Psoas muscle (tissue), 8 donors: ENCODE measurements around the gene UPK3A. TPM values are rescaled to one million over a fixed set of nuclear protein-coding genes. Genes with fewer than 3 reads are reported as not detected.
"Not testable (repeated sequence)": the region's sequence is repeated elsewhere in the genome, so short reads cannot be mapped to it uniquely, and the experiment has no call there.

Experiments used
- ATAC-seq, 4 donors: fragments of 200-7000 bp; cut with Tn5 transposase; one replicate each; pipeline ENCODE4 v1.9.1; 2020; ENCODE audit warnings: moderate library complexity in 3 of 4, mild to moderate bottlenecking in 2 of 4
- DNase-seq, 2 donors: peaks; one replicate each; pipeline ENCODE4 v3.0.0-alpha.2; 2020
- H3K27ac ChIP-seq: fragments of 200-600 bp; one replicate; pipeline ENCODE4 v1.8.0; 2022
- H3K27me3 ChIP-seq, 3 donors: fragments of 200-600 bp in 1 of 3; one replicate each; pipeline versions ENCODE4 v1.6.1 to v1.8.0; 2013 to 2022; ENCODE audit warnings: low read length in 2 of 3, mild to moderate bottlenecking in 2 of 3, moderate library complexity in 1 of 3; ENCODE audit not compliant: insufficient read depth in 3 of 3
- H3K36me3 ChIP-seq, 2 donors: fragments of 200-600 bp in 1 of 2; one replicate each; pipeline versions ENCODE4 v1.6.1 to v1.8.0; 2013 to 2022; ENCODE audit warnings: low read depth in 1 of 2, mild to moderate bottlenecking in 1 of 2, moderate library complexity in 1 of 2; ENCODE audit not compliant: insufficient read depth in 1 of 2
- H3K4me1 ChIP-seq: fragments of 200-600 bp; one replicate; pipeline ENCODE4 v1.8.0; 2022
- H3K4me3 ChIP-seq: fragments of 200-600 bp; one replicate; pipeline ENCODE4 v1.8.0; 2022; ENCODE audit warnings: mild to moderate bottlenecking
- H3K9me3 ChIP-seq: fragments of 200-600 bp; one replicate; pipeline ENCODE4 v1.8.0; 2022
- CTCF ChIP-seq: fragments of 200-600 bp; IDR thresholded peaks from one replicate; pipeline ENCODE4 v1.8.0; 2022; ENCODE audit warnings: antibody characterized with exemption
- WGBS, 3 donors: extraction: QIAGEN DNeasy Blood & Tissue Kit; methylation state at CpG; one replicate each; pipeline versions ENCODE4 v1.1.6 to v1.1.7; 2013; 5-methylcytosine and 5-hydroxymethylcytosine counted together
- intact Hi-C, 2 donors: fragments of 100-400 bp; cut with DNase I; formaldehyde crosslinking; loops; one replicate each; pipeline versions ENCODE4 v1.11.0 to v1.14.2; 2022
- polyA plus RNA-seq, 3 donors: library from polyadenylated mRNA; stranded (reverse); fragments of 200-250 nt; gene quantifications; one replicate each; pipeline ENCODE4 v1.2.3, GENCODE V29; 2013
- total RNA-seq, 4 donors: library from RNA; stranded (reverse); fragmentation: NEBNext Ultra II Directional in 2 of 4; extraction: Animal tissue kit (Norgen Biotek cat#: 25700) in 2 of 4; gene quantifications; one replicate each; pipeline versions ENCODE4 v1.2.1 to v1.2.4, GENCODE V29; 2021 to 2023
- donor health status: healthy with polysubstance abuse.
- donor health status: DM: no; HTN: no; CAD: no; lungs with moderate emphysema.
- donor health status: Bipolar disorder and iron deficiency.
- donor health status: healthy.
- donor health status: DM: yes; HTN: yes; CAD: no.
- donor health status: DM: no; HTN: no; CAD: no.
- donor health status: DM: no; HTN: no; CAD: no.
- donor health status: DM: yes; HTN: yes; CAD: no.

Gene UPK3A
- total and polyA plus RNA-seq, 7 donors, result 0.93 to 11.7 (median 2.5) TPM

DNA sequence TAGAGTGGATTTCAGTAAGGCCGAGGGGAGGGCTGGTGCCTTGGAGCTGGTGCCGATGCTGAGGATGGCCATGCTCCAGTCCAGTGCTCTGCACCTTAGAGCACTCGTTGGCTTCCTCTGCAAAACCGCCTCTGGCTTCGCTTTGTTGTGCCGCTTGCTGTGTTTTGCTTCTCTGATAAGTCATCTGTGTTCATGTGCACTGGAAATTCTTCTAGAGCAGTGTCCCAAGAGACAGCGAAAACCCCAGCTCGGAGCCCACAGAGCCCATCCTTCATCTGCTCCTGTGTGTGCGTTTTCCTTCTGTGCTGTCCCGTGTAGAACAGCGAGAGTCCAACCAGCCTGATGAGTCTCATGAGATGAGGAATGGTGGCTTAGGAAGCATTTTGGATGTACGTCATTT, 37.1 kb downstream of the UPK3A start:
- H3K4me1 ChIP-seq, result peaks cover 45% of the 10 kb centered on the region
- intact Hi-C loops, result no loop called here
- TF ChIP-seq CTCF, result no peak
- no peaks in the 10 kb centered on the region for H3K9me3 ChIP-seq
- peaks cover 0 to 14% of the 10 kb centered on the region in 2 donors for H3K36me3 ChIP-seq
- WGBS, 3 donors, result 77 to 85% (median 79%) methylated on average over 12 of the region's 12 CpGs
- no peak for DNase-seq
- no peak overlapping the region for H3K4me3 ChIP-seq
- no peak overlapping the region for H3K27ac ChIP-seq
- no peaks in the 10 kb centered on the region for H3K27me3 ChIP-seq
- ATAC-seq, result no peak

GRCh38 chr22:45322873-45323525, 38.2 kb downstream of the UPK3A start:
- no peak for DNase-seq

DNA sequence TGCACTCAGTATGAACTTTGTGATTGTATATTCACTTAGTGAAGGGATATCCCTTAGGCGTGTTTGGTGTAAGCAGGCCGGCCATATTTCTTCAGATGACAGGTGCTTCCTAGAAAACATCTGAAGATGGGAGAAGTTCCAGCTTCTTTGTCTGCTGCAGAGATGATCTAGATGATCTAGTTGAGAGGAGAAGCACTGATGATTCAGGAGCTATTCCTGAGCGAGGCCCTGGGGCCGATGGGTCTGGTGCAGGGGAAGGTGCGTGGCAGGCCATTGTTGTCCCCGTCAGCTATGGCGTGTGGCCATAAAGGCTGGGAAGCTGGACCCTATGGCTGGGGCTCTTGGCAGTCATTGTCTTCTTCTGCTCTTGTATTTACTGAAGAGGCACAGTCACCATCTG, 38.9 kb downstream of the UPK3A start:
- ATAC-seq, result peak; percentile 34 to 91 (median 82)

More at GRCh38 chr22:45322873-45323525, 38.2 kb downstream of the UPK3A start:
- no peaks in the 10 kb centered on the region for H3K9me3 ChIP-seq
- TF ChIP-seq CTCF, result no peak
- peak overlapping the region; percentile 84 for H3K27ac ChIP-seq
- peaks cover 33% of the 10 kb centered on the region for H3K4me1 ChIP-seq
- 91 to 94% (median 91%) methylated on average over 24 of the region's 24 CpGs for WGBS, 3 donors
- no peak overlapping the region for H3K4me3 ChIP-seq
- intact Hi-C loops, result no loop called here
- no peaks in the 10 kb centered on the region for H3K27me3 ChIP-seq
- H3K36me3 ChIP-seq, result peaks cover 0 to 23% of the 10 kb centered on the region in 2 donors
- ATAC-seq, result no peak

GRCh38 chr22:45324311-45324711, 39.6 kb downstream of the UPK3A start:
- DNase-seq, result no peak
- Histone ChIP-seq H3K4me1 (peaks cover 31% of the 10 kb centered on the region), H3K9me3 (no peaks in the 10 kb centered on the region), H3K27me3 (no peaks in the 10 kb centered on the region), H3K36me3 (peaks cover 0 to 26% of the 10 kb centered on the region in 2 donors), H3K27ac (peak overlapping the region; percentile 84), H3K4me3 (no peak overlapping the region)
- TF ChIP-seq CTCF, result no peak
- intact Hi-C loops, result no loop called here
- peak; percentile 44 to 73 (median 66) for ATAC-seq
- 83 to 90% (median 86%) methylated on average over 12 of the region's 12 CpGs for WGBS, 3 donors

More for the DNA sequence above, 38.9 kb downstream of the UPK3A start:
- Histone ChIP-seq H3K27me3 (no peaks in the 10 kb centered on the region), H3K4me3 (no peak overlapping the region), H3K9me3 (no peaks in the 10 kb centered on the region), H3K27ac (peak overlapping the region; percentile 84), H3K36me3 (peaks cover 0 to 26% of the 10 kb centered on the region in 2 donors), H3K4me1 (peaks cover 31% of the 10 kb centered on the region)
- intact Hi-C loops, result no loop called here
- no peak for TF ChIP-seq CTCF
- WGBS, 3 donors, result 44 to 56% (median 51%) methylated on average over 7 of the region's 7 CpGs
- no peak for DNase-seq

- H3K27me3 ChIP-seq, intact Hi-C loops, H3K4me3 ChIP-seq, H3K9me3 ChIP-seq, ATAC-seq, DNase-seq: not testable (repeated sequence)
- H3K27ac ChIP-seq, result peak overlapping the region; percentile 89
- WGBS, 3 donors, result 85 to 94% (median 88%) methylated on average over 7 of the region's 8 CpGs
- H3K36me3 ChIP-seq, result peaks cover 0 to 31% of the 10 kb centered on the region in 2 donors
- H3K4me1 ChIP-seq, result peaks cover 56% of the 10 kb centered on the region
Measured at GRCh38 chr22:45328261-45328660, 43.5 kb downstream of the UPK3A start.
